ENCODE results near the gene MYO15B. TPM values are rescaled to one million over a fixed set of nuclear protein-coding genes. Genes with fewer than 3 reads are reported as not detected.

MYO15B gene
- total RNA-seq, 1 experiment from 2014 or later, result 30.3 TPM

- ATAC-seq (no peak), DNase-seq (ENCODE audit: low read depth, low spot score) (no peak)
- TF ChIP-seq, protein P1, sequence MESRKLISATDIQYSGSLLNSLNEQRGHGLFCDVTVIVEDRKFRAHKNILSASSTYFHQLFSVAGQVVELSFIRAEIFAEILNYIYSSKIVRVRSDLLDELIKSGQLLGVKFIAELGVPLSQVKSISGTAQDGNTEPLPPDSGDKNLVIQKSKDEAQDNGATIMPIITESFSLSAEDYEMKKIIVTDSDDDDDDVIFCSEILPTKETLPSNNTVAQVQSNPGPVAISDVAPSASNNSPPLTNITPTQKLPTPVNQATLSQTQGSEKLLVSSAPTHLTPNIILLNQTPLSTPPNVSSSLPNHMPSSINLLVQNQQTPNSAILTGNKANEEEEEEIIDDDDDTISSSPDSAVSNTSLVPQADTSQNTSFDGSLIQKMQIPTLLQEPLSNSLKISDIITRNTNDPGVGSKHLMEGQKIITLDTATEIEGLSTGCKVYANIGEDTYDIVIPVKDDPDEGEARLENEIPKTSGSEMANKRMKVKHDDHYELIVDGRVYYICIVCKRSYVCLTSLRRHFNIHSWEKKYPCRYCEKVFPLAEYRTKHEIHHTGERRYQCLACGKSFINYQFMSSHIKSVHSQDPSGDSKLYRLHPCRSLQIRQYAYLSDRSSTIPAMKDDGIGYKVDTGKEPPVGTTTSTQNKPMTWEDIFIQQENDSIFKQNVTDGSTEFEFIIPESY (IDR thresholded peaks at IDR 0.05; ENCODE audit: extremely low read depth, insufficient replicate concordance, low read length), result no peak
- TF ChIP-seq YY1 (IDR thresholded peaks at IDR 0.05; ENCODE audit: extremely low read depth, insufficient replicate concordance, low read depth, low read length), result no peak
- TF ChIP-seq EGR1 (IDR thresholded peaks at IDR 0.05; ENCODE audit: low read depth), result no peak
- no peak for TF ChIP-seq SP1 (IDR thresholded peaks at IDR 0.05; ENCODE audit: low read depth)
- no peak for TF ChIP-seq ATF3 (IDR thresholded peaks at IDR 0.05)
- no peak for TF ChIP-seq JUND (IDR thresholded peaks at IDR 0.05)
- TF ChIP-seq TCF7L2 (IDR thresholded peaks at IDR 0.05; ENCODE audit: borderline replicate concordance, extremely low read depth, insufficient read depth, insufficient read length), result no peak
- no peak for TF ChIP-seq RAD21 (IDR thresholded peaks at IDR 0.05; ENCODE audit: low read depth)
- TF ChIP-seq, protein P2, sequence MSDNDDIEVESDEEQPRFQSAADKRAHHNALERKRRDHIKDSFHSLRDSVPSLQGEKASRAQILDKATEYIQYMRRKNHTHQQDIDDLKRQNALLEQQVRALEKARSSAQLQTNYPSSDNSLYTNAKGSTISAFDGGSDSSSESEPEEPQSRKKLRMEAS (IDR thresholded peaks at IDR 0.05), result no peak
- no peak for TF ChIP-seq ELF1 (IDR thresholded peaks at IDR 0.05; ENCODE audit: borderline replicate concordance, low read depth)
- no peak for TF ChIP-seq EZH2 (IDR thresholded peaks at IDR 0.05)
- CTCF ChIA-PET, result interaction anchor here (1.4 kb wide), 1 partner anchor 112 kb away, joined by 4 read pairs; no protein-coding TSS in a partner anchor
- RAD21 ChIA-PET (ENCODE audit: low non-redundant PET in 1 of 2, low total read pairs in 2 of 2, uncharacterized antibody in 2 of 2, unreplicated experiment in 2 of 2), result no interaction called here
- intact Hi-C loops (cut with micrococcal nuclease), result no loop called here
- POLR2A ChIA-PET, result no interaction called here
- Histone ChIP-seq H3K27me3 (ENCODE audit: insufficient read depth, low read length) (no peaks in the 10 kb centered on the region), H3K79me2 (ENCODE audit: insufficient read depth, low read length) (no peaks in the 10 kb centered on the region), H2AFZ (ENCODE audit: low read depth, low read length, poor library complexity, severe bottlenecking) (no peak overlapping the region), H3K36me3 (ENCODE audit: control insufficient read depth in 1 of 2, insufficient read depth in 2 of 2, low read length in 2 of 2) (0 out of 4 replicates have a peak, but pooled peaks cover 0 to 2% of the 10 kb centered on the region in 2 experiments), H3K9me3 (ENCODE audit: control insufficient read depth in 1 of 2, insufficient read depth in 1 of 2, low read depth in 1 of 2, low read length in 2 of 2) (no peaks in the 10 kb centered on the region), H3K4me1 (ENCODE audit: control insufficient read depth in 1 of 2, insufficient read depth in 2 of 2, low read length in 2 of 2) (peaks cover 26 to 39% of the 10 kb centered on the region in 2 experiments), H3K4me2 (ENCODE audit: low read length) (no peak overlapping the region), H3K9ac (ENCODE audit: low read length) (no peak overlapping the region), H3K9me2 (ENCODE audit: insufficient read depth) (no peaks in the 10 kb centered on the region), H3K4me3 (replicated peaks in 1 of 2; ENCODE audit: low read depth in 1 of 2, low read length in 2 of 2) (no peak overlapping the region), H3K27ac (ENCODE audit: low read depth, low read length) (no peak overlapping the region), H4K20me1 (ENCODE audit: insufficient read depth) (no peaks in the 10 kb centered on the region)
- BruUV-seq (replicated peaks), result no TSS peak
Measured at GRCh38 chr17:75635610-75636202, 48.1 kb downstream of the MYO15B start.

All from HCT116 (cell line).